Thyroid gland (tissue), 4 donors: Measurements from ENCODE around the gene COL12A1.

Experiments
- CTCF ChIP-seq, 6 experiments: fragments of 200-600 bp in 3 of 6; fragments of 450-650 bp in 3 of 6; sonication (generic) in 3 of 6; IDR thresholded peaks; one replicate each; pipeline ENCODE4 v1.5.1; 2016 to 2019; ENCODE audit warnings: antibody characterized with exemption in 6 of 6, mild to moderate bottlenecking in 2 of 6, inconsistent platforms in 1 of 6, moderate library complexity in 1 of 6
- POLR2A ChIP-seq, 2 donors: fragments of 450-650 bp; IDR thresholded peaks; one replicate each; pipeline ENCODE4 v1.6.1; 2017; ENCODE audit warnings: antibody characterized with exemption in 2 of 2, mild to moderate bottlenecking in 2 of 2, moderate library complexity in 1 of 2

- TF ChIP-seq CTCF (IDR thresholded peaks at IDR 0.05) (no peak), POLR2A (IDR thresholded peaks at IDR 0.05) (no peak)
Observed at GRCh38 chr6:75220357-75220756, 14.5 kb upstream of the COL12A1 start.
